Heart left ventricle (tissue), 13 donors: ENCODE data around the gene PDE6B.
"Not testable (repeated sequence)": the region's sequence is repeated elsewhere in the genome, so short reads cannot be mapped to it uniquely, and the experiment has no call there.

Experiments
- CTCF ChIP-seq, 12 donors: fragments of 200-600 bp; sonication (generic) in 4 of 12; IDR thresholded peaks; one replicate each; pipeline versions ENCODE4 v1.5.0 to v1.8.0; 2018 to 2022; ENCODE audit warnings: antibody characterized with exemption in 12 of 12, mild to moderate bottlenecking in 5 of 12
- POLR2A ChIP-seq, 2 donors: fragments of 450-650 bp; IDR thresholded peaks; one replicate each; pipeline ENCODE4 v1.6.1; 2017; ENCODE audit warnings: antibody characterized with exemption in 2 of 2, mild to moderate bottlenecking in 2 of 2, moderate library complexity in 2 of 2
- donor health status: ischemic (EF 13 %, LVEDD 7.1; RV severe dilation, severe dysfunction).
- donor health status: DM: no; HTN: yes; CAD: no.
- donor health status: DM: no; HTN: no; CAD: no.
- donor health status: ischemic (EF 25% LVEDD 6.9; RV normal size, moderate dysfunction).
- donor health status: ischemic (EF 25% LVEDD 5.7; RV mildly dilated, moderate dysfunction).
- donor health status: ischemic (EF 35%, LVEDD 5.7; RV mildly dilated, moderate dysfunction).
- donor health status: nonischemic (EF 11% LVEDD 7.7; RV severe dilation, severe dysfunction).
- donor health status: DM: yes; HTN: yes; CAD: no.
- donor health status: PGD.
- donor health status: ischemic (EF 29% LVEDD 5.4; RV normal size, mild dysfunction).
- donor health status: nonischemic (EF 23%, LVEDD 6.1; RV moderate dilation, normal function).

GRCh38 chr4:642366-642765 lies 17.0 kb downstream of the PDE6B start:
- TF ChIP-seq CTCF, POLR2A (IDR thresholded peaks at IDR 0.05): not testable (repeated sequence)
